ENCODE results near the gene GALK1.

GALK1 gene

DNA sequence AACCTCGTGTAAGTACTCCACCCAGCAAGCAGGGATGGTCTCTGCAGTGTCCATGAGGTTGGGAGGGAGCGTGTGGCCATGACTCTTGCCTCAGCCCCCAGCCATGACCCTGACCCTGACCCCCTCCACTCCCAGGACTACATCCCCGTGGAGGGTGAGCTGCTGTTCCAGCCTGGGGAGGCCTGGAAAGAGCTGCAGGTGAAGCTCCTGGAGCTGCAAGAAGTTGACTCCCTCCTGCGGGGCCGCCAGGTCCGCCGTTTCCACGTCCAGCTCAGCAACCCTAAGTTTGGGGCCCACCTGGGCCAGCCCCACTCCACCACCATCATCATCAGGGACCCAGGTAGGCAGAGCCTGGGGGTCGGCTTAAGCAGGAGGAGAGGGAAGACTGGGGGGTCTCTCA, 16.3 kb downstream of the GALK1 start:
- no peak for DNase-seq

DNA sequence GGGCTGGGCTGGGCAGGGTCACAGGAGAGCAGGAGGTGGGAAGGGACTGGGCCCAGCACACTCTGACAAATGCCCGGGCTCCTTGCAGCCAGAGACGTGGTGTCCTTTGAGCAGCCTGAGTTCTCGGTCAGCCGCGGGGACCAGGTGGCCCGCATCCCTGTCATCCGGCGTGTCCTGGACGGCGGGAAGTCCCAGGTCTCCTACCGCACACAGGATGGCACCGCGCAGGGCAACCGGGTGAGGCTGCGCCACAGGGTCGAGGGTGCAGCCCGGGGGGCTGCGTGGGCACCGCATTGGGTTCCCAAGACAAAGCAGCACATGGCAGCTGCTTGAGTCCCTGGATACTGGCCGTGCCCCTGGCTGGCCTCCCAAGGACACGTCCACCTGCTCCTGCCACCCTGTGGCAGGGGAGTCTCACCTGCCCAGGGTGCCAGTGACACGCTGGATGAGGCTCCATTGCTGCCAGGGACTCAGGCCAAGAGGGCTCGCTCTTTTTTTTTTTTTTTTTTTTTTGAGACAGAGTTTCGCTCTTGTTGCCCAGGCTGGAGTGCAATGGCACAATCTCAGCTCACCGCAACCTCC, 21.3 kb downstream of the GALK1 start:
- no peak for DNase-seq

DNA sequence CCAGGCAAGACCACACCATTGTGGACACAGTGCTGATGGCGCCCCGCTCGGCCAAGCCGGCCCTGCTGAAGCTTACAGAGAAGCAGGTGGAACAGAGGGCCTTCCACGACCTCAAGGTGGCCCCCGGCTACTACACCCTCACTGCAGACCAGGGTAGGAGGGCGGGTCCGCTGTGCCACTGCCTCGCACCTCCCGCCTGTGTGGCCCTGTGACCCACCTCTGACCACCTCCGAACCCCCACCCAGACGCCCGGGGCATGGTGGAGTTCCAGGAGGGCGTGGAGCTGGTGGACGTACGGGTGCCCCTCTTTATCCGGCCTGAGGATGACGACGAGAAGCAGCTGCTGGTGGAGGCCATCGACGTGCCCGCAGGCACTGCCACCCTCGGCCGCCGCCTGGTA, 22.7 kb downstream of the GALK1 start:
- no peak for DNase-seq

DNA sequence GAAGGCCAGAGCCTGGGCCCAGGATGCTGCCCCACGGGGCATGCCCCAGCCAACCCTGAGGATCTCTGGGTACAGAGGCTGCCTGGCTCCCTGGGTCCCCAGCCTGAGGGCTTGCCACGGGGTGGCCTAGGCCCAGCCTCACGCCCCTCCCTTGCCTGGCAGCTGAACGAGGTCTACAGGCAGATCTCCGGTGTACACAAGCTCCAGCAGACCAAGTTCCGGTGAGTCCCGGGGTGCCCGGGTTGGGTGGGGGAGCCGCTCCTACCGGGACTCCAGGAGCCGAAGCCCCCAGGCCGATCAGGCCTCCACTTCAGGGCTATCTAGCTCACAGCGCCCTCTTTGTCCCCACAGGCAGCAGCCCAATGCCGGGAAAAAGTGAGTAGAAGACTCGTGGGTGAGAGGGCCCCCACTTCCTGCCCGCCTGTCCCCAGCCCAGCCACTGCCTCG, 24.3 kb downstream of the GALK1 start:
- no peak for DNase-seq

DNA sequence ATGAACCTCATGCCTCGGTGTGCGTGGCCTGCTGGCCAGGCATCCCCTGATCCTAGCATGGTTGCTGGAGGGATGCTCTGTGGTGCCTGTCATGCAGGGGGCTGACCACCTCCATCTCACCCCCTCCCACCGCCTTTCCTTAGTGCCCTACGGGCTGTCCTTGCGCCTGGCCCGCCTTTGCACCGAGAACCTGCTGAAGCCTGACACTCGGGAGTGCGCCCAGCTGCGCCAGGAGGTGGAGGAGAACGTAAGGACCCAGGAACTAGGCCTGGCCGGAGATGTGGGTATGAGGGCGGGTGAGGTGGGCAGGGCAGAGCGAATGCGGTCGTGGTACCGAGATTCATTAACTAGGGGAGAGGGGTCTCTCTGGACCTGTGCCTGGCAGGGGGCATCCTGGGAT, 24.8 kb downstream of the GALK1 start:
- DNase-seq = no peak

DNA sequence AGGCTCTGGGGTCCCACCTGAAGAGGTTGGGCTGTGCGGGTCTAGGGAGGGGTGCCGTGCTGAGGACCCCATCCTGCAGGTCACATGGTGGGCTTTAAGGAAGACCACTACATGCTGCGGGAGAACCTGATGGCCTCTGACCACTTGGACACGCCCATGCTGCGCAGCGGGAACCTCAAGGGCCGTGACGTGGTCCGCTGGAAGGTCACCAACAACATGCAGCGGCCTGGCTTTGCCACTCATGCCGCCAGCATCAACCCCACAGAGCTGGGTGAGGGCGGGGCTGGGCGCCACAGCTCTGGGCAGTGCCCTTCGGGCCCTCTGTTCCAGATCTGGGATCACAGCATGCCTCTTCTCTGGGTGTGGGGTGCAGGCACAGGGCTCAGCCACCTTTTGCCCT, 25.2 kb downstream of the GALK1 start:
- DNase-seq = no peak

DNA sequence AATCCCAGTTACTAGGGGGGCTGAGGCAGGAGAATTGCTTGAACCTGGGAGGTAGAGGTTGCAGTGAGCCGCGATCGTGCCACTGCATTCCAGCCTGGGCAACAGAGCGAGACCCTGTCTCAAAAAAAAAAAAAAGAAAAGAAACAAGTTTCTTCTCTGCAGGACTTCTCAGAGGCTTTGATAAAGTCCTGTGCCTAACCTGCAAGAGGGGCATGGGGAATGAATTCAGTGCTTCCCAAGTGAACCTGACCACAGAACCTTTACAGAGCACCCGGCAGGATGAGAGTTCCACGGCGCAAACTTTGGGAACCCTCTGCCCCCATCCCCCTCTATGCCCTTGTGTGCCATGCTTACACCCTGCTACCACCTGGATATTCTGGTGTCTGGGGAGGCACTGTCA, 25.8 kb downstream of the GALK1 start:
- no peak for DNase-seq

DNA sequence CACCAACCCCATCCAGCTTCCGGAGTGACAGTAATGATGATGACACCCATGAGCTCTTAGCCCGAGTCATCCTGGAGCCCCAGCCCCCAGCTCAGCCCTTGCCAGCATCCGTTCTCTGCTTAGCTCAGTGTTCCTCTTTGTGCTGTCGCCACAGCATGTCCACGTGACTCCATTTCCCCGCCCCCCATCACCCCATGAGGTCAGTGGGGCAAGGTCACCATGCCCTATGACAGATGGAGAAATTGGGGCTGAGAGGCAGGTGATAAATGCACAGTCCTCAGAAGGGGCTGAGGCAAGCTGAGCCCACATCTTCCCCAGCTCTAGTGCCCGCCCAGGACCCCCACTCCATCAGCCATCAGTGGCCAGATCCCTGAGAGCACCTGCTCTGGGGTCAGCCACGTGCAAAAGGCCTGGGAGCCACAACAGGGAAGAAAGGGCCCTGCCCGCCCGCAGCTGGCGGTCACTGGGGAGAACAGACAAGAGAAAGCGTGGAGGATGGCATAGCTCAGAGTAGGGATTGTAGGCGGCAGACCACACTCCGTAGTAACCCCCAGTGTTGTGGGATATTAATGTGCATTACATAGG, 26.7 kb downstream of the GALK1 start:
- DNase-seq = no peak

DNA sequence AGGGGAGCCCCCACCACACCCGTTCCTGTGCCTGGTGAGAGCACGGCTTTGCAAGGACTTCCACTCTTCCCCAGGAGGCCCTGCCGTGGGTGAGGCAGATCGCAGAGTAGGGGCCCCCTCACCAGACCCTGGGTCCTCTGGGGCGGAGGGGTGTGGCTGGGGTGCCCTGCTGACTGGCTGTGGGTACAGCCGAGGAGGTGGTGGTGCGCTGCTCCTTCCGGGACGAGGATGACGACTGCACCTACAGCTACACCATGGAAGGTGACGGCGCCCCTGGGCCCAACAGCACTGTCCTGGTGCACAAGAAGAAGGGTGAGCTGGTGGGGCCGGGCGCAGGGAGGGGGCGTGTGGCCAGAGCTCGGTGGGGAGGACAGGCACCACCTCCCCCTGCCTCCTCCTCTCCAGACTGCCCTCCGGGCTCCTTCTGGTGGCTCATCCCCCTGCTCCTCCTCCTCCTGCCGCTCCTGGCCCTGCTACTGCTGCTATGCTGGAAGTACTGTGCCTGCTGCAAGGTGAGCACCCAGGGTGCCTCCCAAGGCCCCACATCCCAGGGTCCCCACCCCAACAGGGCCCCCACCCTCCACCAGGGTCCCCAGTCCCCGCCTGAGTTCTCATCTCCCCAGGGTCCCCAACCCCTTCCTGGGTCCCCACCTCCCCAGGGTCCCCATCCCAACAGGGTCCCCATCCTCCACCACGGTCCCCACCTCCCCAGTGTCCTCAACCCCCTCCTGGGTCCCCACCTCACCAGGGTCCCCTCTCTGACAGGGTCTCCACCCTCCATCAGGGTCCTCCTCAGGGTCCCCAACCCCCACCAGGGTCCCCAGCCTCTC, 27.6 kb downstream of the GALK1 start:
- DNase-seq = no peak

DNA sequence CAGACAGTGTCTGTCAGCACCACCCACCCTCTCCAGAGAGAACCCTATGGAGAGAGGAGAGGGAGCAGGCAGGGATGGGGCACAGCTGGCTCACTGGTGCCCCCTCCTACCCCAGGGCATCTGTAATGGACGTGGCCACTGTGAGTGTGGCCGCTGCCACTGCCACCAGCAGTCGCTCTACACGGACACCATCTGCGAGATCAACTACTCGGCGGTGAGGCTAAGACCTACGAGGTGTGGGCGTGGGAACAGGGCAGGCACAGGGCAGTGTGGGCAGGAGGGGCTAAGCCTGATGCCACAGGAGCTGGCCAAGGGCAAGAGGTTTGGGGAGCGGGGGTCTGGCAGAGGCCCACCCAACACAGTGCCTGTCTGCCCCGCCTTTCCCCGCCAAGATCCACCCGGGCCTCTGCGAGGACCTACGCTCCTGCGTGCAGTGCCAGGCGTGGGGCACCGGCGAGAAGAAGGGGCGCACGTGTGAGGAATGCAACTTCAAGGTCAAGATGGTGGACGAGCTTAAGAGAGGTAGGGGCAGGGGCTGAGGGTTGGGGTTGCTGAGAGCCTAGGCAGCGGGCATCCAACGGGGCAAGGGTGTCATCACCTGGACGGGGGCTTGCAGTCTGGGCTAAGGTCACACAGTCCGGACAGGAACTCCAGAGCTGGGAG, 28.7 kb downstream of the GALK1 start:
- no peak for DNase-seq

DNA sequence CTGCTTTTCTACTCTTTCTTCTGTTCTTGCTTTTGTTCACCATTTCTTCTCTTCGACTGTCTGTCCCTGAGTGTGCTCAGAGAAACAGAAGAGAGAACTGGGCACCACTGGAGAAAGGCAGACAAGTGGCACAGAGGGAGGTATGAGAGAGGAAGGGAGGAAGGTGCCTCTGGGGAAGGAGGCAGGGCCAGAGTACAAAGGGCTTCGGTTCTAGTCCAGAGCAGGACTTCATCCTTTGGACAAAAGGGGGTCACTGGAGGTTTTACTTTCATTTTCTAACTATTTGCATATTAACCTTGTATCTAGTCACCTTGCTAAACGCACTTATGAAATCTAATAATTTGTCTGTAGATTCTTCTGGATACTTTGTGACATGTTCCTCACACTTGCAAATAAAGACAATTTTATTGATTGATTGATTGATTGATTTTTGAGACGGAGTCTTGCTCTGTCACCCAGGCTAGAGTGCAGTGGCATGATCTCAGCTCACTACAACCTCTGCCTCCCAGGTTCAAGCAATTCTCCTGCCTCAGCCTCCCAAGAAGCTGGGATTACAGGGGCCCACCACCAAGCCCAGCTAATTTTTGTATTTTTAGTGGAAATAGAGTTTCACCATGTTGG, 30.2 kb downstream of the GALK1 start:
- no peak for DNase-seq

DNA sequence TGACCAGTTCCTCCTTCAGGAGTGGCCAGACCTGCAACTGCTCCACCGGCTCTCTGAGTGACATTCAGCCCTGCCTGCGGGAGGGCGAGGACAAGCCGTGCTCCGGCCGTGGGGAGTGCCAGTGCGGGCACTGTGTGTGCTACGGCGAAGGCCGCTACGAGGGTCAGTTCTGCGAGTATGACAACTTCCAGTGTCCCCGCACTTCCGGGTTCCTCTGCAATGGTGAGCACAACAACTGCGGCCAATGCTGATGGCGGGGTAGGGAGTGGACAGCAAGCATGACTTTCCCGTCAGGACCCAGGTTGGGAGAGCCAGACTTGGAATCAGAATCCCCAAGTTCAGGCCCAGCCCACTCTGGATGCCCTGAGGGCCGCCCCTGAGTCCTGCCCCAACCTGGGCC, 31.5 kb downstream of the GALK1 start:
- no peak for DNase-seq

DNA sequence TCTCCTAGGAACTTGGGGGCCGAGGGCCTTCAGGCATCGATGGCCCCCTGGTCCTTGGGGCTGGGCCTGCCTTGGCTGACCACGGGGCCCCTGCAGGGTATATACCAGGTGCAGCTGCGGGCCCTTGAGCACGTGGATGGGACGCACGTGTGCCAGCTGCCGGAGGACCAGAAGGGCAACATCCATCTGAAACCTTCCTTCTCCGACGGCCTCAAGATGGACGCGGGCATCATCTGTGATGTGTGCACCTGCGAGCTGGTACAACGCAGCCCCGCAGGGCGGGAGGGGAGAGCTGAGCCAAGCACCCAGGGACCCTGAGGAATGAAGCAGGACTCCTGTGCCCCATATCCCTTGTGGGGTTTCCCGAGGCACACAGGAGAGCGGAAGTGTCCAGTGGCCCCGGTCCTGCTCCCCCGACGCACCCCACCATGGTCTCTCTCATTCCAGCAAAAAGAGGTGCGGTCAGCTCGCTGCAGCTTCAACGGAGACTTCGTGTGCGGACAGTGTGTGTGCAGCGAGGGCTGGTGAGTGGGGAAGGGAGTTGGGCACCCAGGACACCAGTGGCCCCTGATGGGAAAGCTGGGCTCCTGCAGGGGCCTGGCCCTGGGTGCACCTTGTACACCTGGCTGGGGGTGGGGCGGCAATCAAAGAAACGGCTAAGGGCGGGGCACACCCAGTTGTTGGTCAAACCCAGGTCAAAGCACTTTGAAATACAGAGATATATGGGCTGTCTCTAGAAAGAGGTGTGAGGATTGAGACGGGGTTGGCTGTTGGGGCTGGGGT, 33.1 kb downstream of the GALK1 start:
- DNase-seq = no peak

DNA sequence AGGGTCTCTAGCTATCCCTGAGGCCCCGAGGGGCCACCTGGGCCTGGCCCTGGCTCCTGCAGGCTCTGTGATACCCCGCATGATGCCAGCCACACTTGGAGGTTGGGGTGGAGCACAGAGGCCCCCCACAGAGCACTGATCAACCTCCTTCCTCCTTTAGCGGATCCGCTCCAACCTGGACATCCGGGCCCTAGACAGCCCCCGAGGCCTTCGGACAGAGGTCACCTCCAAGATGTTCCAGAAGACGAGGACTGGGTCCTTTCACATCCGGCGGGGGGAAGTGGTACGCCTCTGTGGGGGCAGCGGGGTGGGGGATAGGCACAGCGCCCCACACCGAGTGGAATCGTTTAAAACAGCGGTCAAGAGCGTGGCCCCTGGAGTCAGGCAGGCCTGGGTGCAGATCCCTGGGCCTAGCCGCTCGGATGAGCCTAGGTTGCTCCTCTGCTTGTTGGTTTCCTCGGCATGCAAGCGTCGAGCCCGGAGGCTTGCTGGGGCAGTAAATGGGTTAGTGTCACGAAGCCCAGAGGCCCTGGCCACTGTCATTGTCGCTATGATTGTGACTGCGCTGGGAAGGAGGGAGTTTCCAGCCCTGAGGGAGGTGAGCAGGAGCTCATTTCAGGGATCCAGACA, 33.8 kb downstream of the GALK1 start:
- no peak for DNase-seq

DNA sequence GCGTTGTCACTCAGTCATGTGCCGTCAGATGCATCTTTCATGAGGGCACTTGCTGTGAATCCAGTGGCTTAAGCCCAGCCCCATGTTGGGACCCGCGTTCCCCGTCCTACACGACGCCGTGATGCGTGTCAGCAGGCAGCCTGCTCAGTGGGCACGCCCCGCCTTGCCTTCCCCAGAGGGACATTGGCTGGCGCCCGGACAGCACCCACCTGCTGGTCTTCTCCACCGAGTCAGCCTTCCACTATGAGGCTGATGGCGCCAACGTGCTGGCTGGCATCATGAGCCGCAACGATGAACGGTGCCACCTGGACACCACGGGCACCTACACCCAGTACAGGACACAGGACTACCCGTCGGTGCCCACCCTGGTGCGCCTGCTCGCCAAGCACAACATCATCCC, 34.9 kb downstream of the GALK1 start:
- DNase-seq = no peak

DNA sequence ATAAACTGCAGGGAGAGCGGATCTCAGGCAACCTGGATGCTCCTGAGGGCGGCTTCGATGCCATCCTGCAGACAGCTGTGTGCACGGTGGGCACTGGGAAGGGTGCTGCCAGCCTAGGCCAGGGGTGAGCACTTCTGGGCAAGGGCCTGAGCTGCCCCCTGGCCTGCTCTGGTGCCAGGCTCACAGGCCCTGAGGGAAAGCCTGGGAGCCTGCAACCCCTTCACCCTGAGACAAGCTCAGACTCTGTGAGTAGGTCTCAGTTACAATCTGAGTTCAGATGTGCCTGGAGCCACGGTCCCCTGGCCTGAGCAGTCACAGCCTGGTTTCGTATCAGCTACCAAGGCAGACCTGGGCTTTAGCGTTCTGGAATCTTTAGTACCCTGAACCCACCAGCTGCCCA, 35.6 kb downstream of the GALK1 start:
- no peak for DNase-seq

DNA sequence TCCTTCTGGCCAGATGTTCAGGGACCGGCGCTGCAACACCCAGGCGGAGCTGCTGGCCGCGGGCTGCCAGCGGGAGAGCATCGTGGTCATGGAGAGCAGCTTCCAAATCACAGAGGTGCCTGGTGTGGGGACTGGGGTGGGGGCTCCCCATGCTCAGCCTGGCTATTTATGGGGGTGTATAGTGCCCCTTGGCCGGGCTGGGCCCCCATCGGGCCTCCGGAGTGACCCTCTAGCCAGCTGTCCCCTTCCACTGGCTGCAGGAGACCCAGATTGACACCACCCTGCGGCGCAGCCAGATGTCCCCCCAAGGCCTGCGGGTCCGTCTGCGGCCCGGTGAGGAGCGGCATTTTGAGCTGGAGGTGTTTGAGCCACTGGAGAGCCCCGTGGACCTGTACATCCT, 37.6 kb downstream of the GALK1 start:
- no peak for DNase-seq

DNA sequence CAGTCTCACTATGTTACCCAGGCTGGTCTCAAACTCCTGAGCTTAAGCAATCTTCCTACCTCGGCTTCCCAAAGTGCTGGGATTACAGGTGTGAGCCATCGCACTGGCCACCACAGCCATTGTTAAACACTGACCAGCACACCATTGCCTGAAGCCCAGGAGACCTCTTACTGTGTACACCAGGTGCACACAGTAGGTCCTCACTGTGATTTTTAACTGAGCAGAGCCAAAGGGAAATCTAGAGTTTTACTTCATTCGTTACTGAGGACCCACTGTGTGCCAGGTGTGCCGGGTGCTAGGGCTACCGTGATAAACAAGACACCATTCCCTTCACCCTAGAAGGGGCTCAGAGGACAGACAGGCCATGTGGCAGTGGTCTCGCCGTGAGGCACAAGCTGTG, 39.5 kb downstream of the GALK1 start:
- DNase-seq = no peak

DNA sequence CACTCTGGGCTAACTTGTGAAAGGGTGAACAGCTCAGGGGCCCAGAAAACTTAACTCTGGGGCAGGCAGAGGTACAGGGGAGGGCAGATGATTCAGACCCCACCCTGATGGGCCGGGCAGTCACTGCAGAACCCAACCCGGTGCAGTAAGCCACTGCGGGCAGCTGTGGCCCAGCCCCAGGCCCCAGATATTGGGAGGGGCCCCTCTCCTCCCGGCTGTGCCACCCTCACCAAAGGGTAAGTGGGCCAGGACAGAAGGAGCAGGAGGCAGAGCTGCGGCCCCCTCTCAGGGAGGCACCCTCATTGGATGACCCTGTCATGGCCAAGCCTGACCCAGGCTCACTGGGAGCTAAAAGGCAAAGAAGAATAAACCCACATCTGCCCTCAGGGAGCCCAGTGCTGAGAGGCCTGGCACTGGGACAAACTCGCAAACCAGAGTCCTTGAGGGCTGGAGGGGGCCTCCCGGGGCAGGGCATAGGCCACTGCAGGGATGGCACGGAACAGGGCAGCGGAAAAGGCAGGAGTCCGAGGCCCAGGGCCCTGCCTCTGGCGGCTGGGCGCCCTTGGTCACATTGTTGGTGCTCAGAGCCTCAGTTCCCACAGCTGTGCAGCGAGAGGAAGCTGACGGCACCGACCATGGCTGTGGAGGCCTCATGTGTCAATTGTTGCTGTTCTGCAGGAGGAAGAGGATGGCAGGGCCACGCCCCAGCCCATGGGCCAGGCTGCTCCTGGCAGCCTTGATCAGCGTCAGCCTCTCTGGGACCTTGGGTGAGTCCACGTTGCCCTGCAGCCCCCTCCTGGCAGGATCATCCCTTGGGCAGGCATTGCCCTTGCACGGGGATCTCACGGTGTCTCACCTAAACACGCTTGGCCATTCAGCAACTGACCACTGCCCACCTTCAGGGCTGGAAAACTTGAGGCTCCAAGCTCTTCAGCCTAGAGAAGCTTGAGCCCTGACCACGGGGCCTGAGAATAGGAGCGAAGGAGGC, 40.7 kb downstream of the GALK1 start:
- no peak for DNase-seq

DNA sequence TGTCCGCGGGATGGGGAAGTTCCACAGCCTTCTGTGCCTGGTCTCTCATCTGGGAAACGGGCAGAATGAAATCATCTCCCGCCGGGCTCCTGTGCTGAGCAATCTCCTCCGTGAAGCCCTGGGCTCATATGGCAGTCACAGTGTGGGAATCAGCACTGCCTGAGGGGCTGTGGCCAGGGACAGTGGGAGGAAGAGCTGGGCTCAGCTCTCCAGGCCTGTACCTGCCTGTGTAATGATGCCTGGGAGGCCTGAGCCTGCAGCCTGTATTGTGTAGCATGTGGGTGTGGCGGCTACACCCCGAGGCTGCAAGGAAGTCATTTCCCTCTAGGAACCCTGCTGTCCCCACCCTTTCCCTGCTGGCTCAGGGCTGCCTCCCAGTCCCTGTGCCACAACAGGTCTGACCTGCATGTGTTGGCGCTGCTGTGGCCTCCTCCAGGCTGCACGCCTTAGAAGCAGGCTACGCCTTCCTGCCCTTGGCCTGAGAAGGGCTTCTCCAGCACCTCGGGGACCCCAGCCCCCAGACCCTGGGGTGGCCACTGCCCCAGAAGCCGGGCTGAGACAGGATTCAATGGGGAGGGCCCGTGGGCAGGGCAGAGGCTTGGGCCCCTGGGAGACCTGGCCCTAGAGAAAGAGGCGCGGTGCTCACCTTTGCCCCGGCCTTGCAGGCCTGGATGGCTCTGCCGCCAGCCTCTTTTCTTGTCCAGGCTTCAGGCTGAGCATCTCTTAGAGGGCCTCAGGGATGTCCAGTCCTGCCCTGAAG, 41.6 kb downstream of the GALK1 start:
- no peak for DNase-seq
